ENCODE results near the gene SMG7.
A peak's percentile ranks its signal among the peaks of the same experiment; 100 is the strongest.

The SMG7 gene

DNA sequence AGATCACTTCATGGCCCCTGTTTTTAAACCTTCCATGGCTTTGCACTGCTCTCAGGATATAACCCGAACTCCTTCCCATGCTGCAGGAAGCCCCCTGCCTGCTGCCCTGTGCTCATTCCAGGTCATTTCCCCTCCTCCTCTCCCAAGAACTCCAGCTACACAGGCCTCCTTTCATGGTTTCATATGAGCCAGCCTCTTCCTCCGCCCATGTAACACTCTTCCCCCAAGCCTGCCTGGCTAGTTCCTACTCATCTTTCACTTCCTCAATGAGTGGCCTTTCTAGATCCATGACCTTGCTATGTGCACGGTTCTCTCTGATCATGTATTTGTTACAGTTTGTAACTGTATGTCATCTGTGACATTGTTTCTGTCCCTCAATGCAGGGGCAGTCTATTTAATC is 121.1 kb downstream of the SMG7 start:
- DNase-seq: no peak

DNA sequence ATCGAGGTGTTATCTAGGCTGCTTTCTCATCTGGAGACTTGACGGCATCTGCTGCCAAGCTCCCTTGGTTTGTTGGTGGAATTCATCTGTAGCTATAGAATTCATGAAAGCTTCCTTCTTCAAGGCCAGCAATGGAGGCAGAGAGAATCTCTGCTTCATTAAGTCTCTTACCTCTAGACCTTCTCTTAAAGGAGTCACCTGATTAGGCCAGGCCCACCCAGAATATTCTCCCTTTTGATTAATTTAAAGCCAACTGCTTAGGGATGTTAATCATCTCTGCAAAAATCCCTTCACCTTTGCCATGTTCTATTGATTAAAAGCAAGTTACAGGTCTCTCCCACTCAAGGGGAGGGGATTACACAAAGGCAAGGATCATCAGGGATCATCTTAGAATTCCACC is 123.2 kb downstream of the SMG7 start:
- DNase-seq: no peak

- DNase-seq: no peak
Measured at GRCh38 chr1:183596500-183596899, 124.2 kb downstream of the SMG7 start.

- peak; percentile 73 to 84 for DNase-seq
Measured at GRCh38 chr1:183597656-183598347, 125.5 kb downstream of the SMG7 start.

DNA sequence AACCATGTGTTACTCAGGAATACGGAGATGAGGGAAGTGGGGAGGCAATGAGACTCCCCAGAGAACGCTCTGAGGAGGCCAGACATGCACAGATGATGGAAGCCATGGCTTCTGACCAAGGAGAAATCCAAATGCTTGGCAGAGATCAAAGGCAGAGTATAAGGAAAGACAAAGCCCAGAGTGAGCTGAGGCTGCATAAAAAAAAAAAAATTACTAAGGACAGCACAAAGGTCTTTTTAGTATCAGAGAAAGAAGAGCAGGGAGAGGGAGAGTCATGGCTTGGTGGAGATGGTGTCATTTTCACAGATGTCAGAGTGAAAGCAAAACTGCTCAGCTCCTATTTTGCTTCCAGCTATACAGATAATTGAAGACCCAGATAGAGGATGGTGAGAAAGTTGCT is 126.1 kb downstream of the SMG7 start:
- peak; percentile 73 to 88 for DNase-seq

DNA sequence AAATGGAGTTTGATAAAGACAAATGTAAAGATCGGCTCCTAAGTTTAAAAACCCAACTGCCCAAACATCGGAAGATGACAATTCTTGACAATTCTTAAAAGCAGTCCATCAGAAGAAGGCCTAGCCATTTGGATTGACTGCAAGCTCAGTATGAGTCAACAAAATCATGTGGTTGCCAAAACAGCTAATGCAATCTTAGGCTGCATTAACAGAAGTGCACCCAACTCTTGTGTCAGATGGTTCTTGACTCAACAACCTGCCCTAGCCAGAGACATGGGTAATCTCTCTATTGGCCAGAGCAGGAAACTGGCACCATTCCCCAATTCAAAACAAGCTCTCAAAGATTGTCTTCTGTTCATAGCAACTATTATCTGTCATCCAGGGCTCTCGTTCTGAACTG is 127.8 kb downstream of the SMG7 start:
- peak; percentile 63 to 94 for DNase-seq

DNA sequence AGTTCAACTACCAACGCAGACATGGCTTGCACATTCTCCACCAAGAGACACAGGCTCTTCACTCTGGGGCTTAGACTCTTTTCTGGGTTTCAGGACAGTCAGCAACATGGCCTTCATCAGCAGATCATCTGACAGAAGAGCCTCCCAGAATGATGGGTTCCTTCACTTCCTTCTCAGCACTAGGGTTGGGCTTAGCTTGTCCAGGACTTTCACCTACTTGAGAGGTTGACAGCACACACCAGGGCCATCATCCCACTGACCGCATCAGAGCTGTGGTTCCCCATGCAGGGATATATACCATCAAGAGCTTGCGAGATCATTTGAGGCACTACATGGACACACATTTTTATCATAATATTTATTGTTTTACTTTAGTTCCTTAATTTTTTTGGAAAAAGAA is 128.3 kb downstream of the SMG7 start:
- DNase-seq: no peak

DNA sequence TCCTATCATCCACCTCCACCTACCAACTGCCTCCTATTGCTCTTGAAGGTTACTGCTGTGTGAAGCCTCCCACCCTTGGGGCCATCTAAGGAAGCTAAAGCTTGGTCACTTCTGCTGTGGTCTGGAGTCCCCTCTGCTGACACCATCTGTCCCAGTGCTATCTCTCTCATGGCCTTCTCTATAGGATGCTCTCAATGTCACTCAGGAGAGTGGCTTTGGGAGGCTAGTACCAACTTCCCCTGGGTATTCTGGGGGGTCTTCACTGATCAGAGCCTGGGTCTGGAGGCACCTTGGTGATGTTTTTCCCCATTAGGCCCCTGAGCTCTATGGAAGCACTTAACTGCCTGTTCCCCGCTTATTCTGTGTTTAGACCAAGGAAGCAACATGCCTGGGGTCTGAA is 130.2 kb downstream of the SMG7 start:
- DNase-seq: no peak

Data from NCI-H446 (cell line).